Stomach smooth muscle (tissue), 2 donors: Measurements from ENCODE around the gene EFCAB6.

Source experiments
- H3K27ac ChIP-seq: one replicate; pipeline ENCODE4 v1.7.0; 2013; ENCODE audit warnings: mild to moderate bottlenecking, low read length, inconsistent platforms
- H3K27me3 ChIP-seq, 2 donors: one replicate each; pipeline ENCODE4 v1.7.0; 2013; ENCODE audit warnings: low read length in 2 of 2; ENCODE audit not compliant: insufficient read depth in 2 of 2, control insufficient read depth in 1 of 2
- H3K36me3 ChIP-seq, 2 donors: one replicate each; pipeline ENCODE4 v1.7.0; 2013; ENCODE audit warnings: low read length in 2 of 2; ENCODE audit not compliant: control insufficient read depth in 2 of 2, insufficient read depth in 2 of 2
- H3K4me1 ChIP-seq: one replicate; pipeline ENCODE4 v1.7.0; 2013; ENCODE audit warnings: low read length; ENCODE audit not compliant: control insufficient read depth, insufficient read depth
- H3K4me3 ChIP-seq, 2 donors: one replicate each; pipeline ENCODE4 v1.7.0; 2013; ENCODE audit warnings: low read length in 2 of 2
- H3K9ac ChIP-seq, 2 donors: one replicate each; pipeline ENCODE4 v1.7.0; 2013; ENCODE audit warnings: low read length in 2 of 2, mild to moderate bottlenecking in 1 of 2
- H3K9me3 ChIP-seq, 2 donors: one replicate each; pipeline ENCODE4 v1.7.0; 2013; ENCODE audit warnings: low read length in 2 of 2; ENCODE audit not compliant: control insufficient read depth in 2 of 2
- donor health status: healthy.
- donor health status: Pancreatic carcinoma.

The EFCAB6 gene

DNA sequence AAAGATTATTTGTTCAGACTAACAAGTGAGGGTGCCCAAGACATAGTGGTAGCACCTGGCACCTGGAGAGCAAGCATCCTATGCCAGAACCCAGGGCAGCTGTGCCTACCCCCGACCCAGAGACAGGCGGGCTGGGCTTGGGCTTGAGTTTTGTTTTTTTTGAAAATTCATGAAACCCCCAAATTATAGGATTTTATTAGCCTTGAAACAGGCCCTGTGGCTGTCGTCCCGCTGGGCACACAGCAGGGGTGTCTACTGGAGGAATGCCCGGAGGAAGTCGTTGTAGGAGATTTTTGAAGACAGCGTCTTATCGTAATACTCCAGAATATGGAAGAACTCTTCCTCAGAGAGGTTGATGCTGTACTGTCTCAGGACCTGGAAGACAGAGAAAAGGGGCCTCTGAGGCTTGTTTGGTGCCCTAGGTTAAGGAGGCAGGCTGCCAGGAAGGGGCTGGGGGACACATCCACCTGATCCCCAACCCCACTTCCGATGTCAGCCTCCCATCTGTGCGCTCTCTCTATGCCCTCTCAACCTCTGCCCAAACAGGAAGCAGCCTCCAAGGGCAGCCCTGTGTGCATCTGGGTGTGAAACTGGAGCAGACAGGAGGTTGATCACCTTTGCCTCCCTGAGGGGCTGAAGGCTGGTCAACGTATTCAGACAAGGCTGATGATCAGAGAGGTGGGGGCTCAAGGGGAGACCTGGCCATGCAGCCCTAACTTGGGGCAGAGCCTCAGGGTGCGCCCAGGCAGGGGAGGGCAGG, 283.3 kb downstream of the EFCAB6 start:
- Histone ChIP-seq H3K36me3 (no peaks in the 10 kb centered on the region), H3K27me3 (peaks cover 0 to 10% of the 10 kb centered on the region in 2 donors), H3K4me3 (no peak overlapping the region), H3K27ac (no peak overlapping the region), H3K4me1 (no peaks in the 10 kb centered on the region), H3K9me3 (no peaks in the 10 kb centered on the region), H3K9ac (no peak overlapping the region)

GRCh38 chr22:43526946-43527345, 285.2 kb downstream of the EFCAB6 start:
- Histone ChIP-seq H3K9ac (no peak overlapping the region), H3K4me1 (no peaks in the 10 kb centered on the region), H3K9me3 (no peaks in the 10 kb centered on the region), H3K36me3 (no peaks in the 10 kb centered on the region), H3K4me3 (no peak overlapping the region), H3K27ac (no peak overlapping the region), H3K27me3 (peaks cover 0 to 10% of the 10 kb centered on the region in 2 donors)

- peaks cover 0 to 10% of the 10 kb centered on the region in 2 donors for H3K27me3 ChIP-seq
- H3K9ac ChIP-seq: no peak overlapping the region
Measured at GRCh38 chr22:43526117-43526655, 285.9 kb downstream of the EFCAB6 start.

DNA sequence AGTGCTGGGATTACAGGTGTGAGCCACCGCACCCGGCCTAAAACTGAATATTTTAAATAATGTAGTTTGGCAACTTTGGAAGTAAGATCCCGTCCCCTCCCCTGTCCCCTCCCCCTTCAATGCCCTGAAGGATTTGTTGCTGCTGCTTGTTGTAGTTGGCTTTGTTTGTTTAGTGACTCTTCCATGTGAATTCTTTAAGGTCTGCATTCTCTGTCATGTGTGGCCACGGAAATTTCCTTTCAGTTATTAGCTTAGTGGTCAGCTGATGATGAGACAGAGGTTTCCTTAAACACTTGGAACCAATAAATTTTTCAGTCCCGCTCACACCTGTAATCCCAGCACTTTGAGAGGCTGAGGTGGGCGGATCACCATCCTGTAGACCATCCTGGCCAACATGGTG, 290.4 kb downstream of the EFCAB6 start:
- peaks cover 0 to under 1% of the 10 kb centered on the region in 2 donors for H3K9me3 ChIP-seq
- H3K4me3 ChIP-seq: no peak overlapping the region
- H3K27ac ChIP-seq: no peak overlapping the region
- H3K27me3 ChIP-seq: peaks cover 0 to 10% of the 10 kb centered on the region in 2 donors
- H3K9ac ChIP-seq: no peak overlapping the region
- no peaks in the 10 kb centered on the region for H3K4me1 ChIP-seq
- no peaks in the 10 kb centered on the region for H3K36me3 ChIP-seq

More at GRCh38 chr22:43526117-43526655, 285.9 kb downstream of the EFCAB6 start:
- H3K9me3 ChIP-seq: no peaks in the 10 kb centered on the region
- H3K4me3 ChIP-seq: no peak overlapping the region
- H3K4me1 ChIP-seq: no peaks in the 10 kb centered on the region
- H3K36me3 ChIP-seq: no peaks in the 10 kb centered on the region
- H3K27ac ChIP-seq: no peak overlapping the region

- H3K9me3 ChIP-seq: peaks cover 0 to 4% of the 10 kb centered on the region in 2 donors
Measured at GRCh38 chr22:43520632-43521039, 291.5 kb downstream of the EFCAB6 start.

GRCh38 chr22:43516996-43517635, 295.0 kb downstream of the EFCAB6 start:
- H3K36me3 ChIP-seq: no peaks in the 10 kb centered on the region
- no peaks in the 10 kb centered on the region for H3K27me3 ChIP-seq
- no peak overlapping the region for H3K9ac ChIP-seq
- H3K27ac ChIP-seq: no peak overlapping the region
- no peak overlapping the region for H3K4me3 ChIP-seq
- peaks cover 0 to 4% of the 10 kb centered on the region in 2 donors for H3K9me3 ChIP-seq
- H3K4me1 ChIP-seq: no peaks in the 10 kb centered on the region

More at GRCh38 chr22:43520632-43521039, 291.5 kb downstream of the EFCAB6 start:
- Histone ChIP-seq H3K4me1 (no peaks in the 10 kb centered on the region), H3K36me3 (no peaks in the 10 kb centered on the region), H3K9ac (no peak overlapping the region), H3K27me3 (peaks cover 0 to 5% of the 10 kb centered on the region in 2 donors), H3K4me3 (no peak overlapping the region), H3K27ac (no peak overlapping the region)

DNA sequence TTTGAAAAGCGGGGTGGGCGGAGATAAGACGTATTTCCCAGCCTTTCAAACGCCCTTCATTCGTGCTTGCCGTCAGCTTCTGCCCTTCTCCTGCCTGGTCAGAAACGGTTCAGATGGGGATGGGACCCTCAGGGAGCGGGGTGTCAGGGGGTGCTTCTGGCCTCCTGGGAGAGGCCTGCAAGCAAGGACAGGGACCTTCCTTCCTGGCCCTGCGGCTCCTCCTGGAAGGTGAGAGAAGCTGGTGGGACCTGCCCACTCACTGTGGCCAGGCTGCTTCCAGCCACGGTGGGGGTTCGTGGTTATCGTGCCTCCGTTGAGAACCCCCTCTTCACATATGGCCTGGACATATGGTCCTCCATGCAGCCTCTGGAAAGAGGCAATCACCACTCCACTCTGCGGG, 295.7 kb downstream of the EFCAB6 start:
- Histone ChIP-seq H3K9me3 (peaks cover 0 to 4% of the 10 kb centered on the region in 2 donors), H3K4me1 (no peaks in the 10 kb centered on the region), H3K27ac (no peak overlapping the region), H3K9ac (no peak overlapping the region), H3K27me3 (peaks cover 0 to 2% of the 10 kb centered on the region in 2 donors), H3K4me3 (no peak overlapping the region), H3K36me3 (no peaks in the 10 kb centered on the region)

DNA sequence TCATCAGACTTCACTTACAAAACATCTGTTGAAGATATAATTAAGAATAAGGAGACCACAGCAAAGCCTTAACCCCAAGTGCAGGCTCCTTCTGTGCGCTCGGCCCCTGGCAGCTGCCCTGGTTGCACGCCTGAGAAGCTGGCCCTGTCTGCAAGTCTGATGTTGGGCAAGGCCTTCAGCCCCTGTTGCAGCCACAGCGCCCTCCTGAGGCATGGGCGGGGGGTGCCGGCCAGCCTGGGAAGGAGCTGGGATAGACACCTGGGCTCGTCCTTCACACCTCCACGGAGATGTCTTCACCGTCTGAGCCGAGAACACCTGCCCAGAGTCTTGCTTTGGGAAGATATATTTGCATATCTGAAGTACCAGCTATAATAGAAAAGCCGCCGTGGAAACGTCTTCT, 296.2 kb downstream of the EFCAB6 start:
- peaks cover 0 to 4% of the 10 kb centered on the region in 2 donors for H3K9me3 ChIP-seq
- H3K36me3 ChIP-seq: no peaks in the 10 kb centered on the region
- no peak overlapping the region for H3K9ac ChIP-seq
- no peak overlapping the region for H3K4me3 ChIP-seq
- H3K27ac ChIP-seq: no peak overlapping the region
- peaks cover 0 to 2% of the 10 kb centered on the region in 2 donors for H3K27me3 ChIP-seq
- H3K4me1 ChIP-seq: no peaks in the 10 kb centered on the region

DNA sequence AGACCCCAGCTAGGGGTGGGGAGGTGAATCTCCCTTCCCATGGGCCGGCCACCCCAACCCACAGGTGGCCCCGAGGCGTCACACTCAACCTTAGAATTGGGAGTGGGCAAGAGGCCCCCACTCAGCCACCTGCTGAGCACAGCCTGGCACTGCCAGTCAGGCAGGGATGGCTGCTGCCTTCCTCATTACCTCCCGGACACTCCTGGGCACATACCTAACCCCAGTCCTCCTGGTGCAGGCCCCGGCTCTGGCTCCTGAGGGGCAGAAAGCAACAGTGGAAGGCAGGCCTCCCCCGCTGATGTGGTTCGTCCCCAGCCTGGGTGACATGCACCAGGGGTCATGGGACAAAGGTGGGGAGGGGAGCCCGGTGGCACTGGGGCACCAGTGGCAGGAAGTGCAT, 296.7 kb downstream of the EFCAB6 start:
- no peaks in the 10 kb centered on the region for H3K36me3 ChIP-seq
- no peak overlapping the region for H3K9ac ChIP-seq
- peaks cover 2% of the 10 kb centered on the region in 2 donors for H3K27me3 ChIP-seq
- no peak overlapping the region for H3K4me3 ChIP-seq
- no peak overlapping the region for H3K27ac ChIP-seq
- no peaks in the 10 kb centered on the region for H3K4me1 ChIP-seq
- peaks cover 0 to 4% of the 10 kb centered on the region in 2 donors for H3K9me3 ChIP-seq

- peaks cover 2 to 4% of the 10 kb centered on the region in 2 donors for H3K27me3 ChIP-seq
- H3K36me3 ChIP-seq: no peaks in the 10 kb centered on the region
- no peaks in the 10 kb centered on the region for H3K4me1 ChIP-seq
- H3K9ac ChIP-seq: no peak overlapping the region
- peaks cover 0 to 4% of the 10 kb centered on the region in 2 donors for H3K9me3 ChIP-seq
- no peak overlapping the region for H3K27ac ChIP-seq
- no peak overlapping the region for H3K4me3 ChIP-seq
Measured at GRCh38 chr22:43514476-43515157, 297.5 kb downstream of the EFCAB6 start.
